Measurements from ENCODE around the gene OOSP4A. TPM values are rescaled to one million over a fixed set of nuclear protein-coding genes. Genes with fewer than 3 reads are reported as not detected.
"Not testable (repeated sequence)": the region's sequence is repeated elsewhere in the genome, so short reads cannot be mapped to it uniquely, and the experiment has no call there.

Gene OOSP4A
- total RNA-seq, 2 donors from 2014 or later = not detected

DNA sequence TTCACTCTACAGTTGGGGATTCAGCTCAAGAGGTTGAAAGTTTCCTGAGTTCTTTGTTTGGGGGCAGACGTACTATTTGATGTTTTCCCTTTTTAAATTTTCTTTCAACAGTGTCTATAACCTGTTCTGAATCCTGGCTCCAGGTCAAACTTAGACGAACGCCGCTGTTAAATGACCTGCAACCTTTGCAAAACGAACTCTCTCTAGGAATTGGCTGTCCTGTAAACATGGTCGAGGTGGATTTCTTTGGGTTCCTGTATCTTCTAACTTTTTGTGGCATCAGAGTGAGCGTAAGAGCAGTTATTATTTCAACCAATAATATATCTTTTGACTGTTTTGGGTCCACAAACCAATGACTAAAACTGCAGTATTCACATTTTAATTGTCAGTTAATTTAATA lies 1.6 kb downstream of the OOSP4A start:
- ATAC-seq (no peak), DNase-seq (ENCODE audit: low spot score in 2 of 2) (no peak)
- Mint-ChIP-seq H3K27ac (no peak overlapping the region), H3K36me3 (no peaks in the 10 kb centered on the region), H3K9me3 (no peaks in the 10 kb centered on the region)

DNA sequence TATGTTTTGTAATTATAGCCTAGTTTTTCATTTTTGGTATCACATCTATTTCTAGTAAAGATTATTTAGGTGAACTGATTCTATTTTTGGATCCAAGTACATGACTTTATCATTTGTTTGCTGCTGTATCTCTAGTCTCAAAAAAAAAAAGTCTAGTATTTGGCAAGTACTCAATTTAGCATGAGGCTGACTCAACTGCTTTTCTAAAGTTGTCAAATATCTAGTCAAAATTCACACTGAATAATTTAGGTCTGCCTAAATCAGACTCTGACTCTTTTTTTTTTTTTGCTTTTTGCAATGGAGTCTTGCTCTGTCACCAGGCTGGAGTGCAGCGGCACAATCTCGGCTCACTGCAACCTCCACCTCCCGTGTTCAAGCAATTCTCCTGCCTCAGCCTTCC lies 2.4 kb downstream of the OOSP4A start:
- DNase-seq (ENCODE audit: low spot score in 2 of 2) (no peak), ATAC-seq (no peak)
- Mint-ChIP-seq H3K36me3 (no peaks in the 10 kb centered on the region), H3K27ac (no peak overlapping the region), H3K9me3 (no peaks in the 10 kb centered on the region)

GRCh38 chr11:59967677-59968394 lies 4.0 kb downstream of the OOSP4A start:
- no peaks in the 10 kb centered on the region for H3K36me3 Mint-ChIP-seq
- H3K27ac Mint-ChIP-seq = no peak overlapping the region
- ATAC-seq (no peak), DNase-seq (ENCODE audit: low spot score in 2 of 2) (no peak)
- H3K9me3 Mint-ChIP-seq = no peaks in the 10 kb centered on the region

DNA sequence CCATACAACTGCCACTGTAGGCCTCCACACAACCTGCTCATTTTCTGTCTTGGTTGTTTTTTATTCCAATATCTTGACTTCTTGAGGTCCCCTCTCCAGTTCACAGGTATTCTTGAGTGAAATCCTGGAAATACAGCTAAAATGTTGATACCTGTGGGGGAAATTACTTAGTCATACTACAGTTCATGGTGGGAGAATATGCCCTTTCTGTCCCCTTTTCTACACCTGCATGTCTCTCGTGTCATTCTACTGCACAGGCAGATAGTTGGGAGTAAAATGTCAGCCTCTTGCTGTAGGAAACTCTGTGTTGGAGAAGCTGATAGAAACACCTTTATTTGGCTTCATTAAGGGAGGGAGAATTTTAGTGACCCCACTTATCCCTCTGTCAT lies 4.6 kb downstream of the OOSP4A start:
- no peaks in the 10 kb centered on the region for H3K9me3 Mint-ChIP-seq
- H3K36me3 Mint-ChIP-seq = no peaks in the 10 kb centered on the region
- no peak overlapping the region for H3K27ac Mint-ChIP-seq
- ATAC-seq (no peak), DNase-seq (ENCODE audit: low spot score in 2 of 2) (no peak)

GRCh38 chr11:59973097-59973496 lies 9.3 kb downstream of the OOSP4A start:
- DNase-seq (ENCODE audit: low spot score in 2 of 2) = no peak
- Mint-ChIP-seq H3K36me3 (no peaks in the 10 kb centered on the region), H3K9me3 (no peaks in the 10 kb centered on the region), H3K27ac (no peak overlapping the region)
- ATAC-seq = no peak

DNA sequence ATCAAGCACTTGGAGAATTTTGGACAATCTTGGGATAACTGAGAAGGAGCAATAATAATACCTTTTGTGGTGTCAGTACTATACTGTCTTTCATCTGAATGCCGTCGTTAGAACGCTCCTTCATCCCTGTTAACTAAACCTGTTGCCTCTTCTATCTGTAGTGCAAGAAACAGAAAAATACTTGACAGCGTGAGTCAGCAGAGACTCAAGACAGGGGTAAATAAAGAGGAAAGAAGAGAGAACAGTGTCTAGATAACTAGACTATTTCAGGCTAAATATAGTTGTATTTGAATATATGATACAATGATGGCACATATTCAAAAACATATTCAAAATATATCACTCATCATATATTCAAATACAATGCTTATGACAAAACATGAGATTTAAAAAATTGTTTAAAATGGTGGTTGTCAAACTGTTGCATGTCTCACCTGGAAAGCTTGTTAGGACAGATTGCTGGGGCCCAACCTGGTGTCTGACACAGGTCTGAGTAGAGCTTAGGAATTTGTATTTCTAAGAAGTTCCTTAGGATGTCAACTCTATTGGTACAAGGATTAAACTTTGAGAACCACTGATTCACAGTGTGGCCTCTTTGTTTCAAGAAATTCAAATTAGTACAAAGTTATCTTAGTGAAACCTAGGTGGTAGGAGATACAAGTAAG lies 17.4 kb downstream of the OOSP4A start:
- ATAC-seq (no peak), DNase-seq (ENCODE audit: low spot score in 2 of 2) (no peak)
- no peak overlapping the region for H3K27ac Mint-ChIP-seq
- H3K9me3 Mint-ChIP-seq = no peaks in the 10 kb centered on the region
- H3K36me3 Mint-ChIP-seq = no peaks in the 10 kb centered on the region

- H3K36me3 Mint-ChIP-seq; ATAC-seq; H3K27ac Mint-ChIP-seq; H3K9me3 Mint-ChIP-seq; DNase-seq (ENCODE audit: low spot score in 2 of 2): not testable (repeated sequence)
These were observed 18.2 kb downstream of the OOSP4A start for GRCh38 chr11:59982037-59982436.

DNA sequence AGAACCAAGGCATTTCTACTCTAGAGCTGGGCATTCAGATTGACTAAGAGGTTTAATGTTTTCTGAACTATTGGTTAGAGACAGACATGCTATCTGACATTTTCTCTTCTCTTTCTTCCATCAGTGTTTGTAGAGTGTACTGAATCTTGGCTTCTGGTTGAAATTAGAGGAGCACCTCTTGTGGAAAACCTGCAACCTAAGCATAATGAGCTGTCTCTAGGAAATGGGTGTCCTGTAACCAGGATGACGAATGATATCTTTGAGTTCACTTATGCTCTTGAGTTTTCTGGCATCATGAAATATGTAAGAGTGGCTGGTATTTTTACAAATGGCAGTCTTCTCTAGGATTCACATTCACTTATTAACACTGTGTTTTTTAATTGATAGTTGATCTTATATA lies 19.4 kb downstream of the OOSP4A start:
- no peaks in the 10 kb centered on the region for H3K9me3 Mint-ChIP-seq
- no peak overlapping the region for H3K27ac Mint-ChIP-seq
- ATAC-seq (no peak), DNase-seq (ENCODE audit: low spot score in 2 of 2) (no peak)
- no peaks in the 10 kb centered on the region for H3K36me3 Mint-ChIP-seq

- ATAC-seq = no peak
- H3K27ac Mint-ChIP-seq = no peak overlapping the region
- no peak for DNase-seq (ENCODE audit: low spot score in 2 of 2)
- peaks cover 6 to 7% of the 10 kb centered on the region in 2 donors for H3K9me3 Mint-ChIP-seq
- peaks cover 0 to 4% of the 10 kb centered on the region in 2 donors for H3K36me3 Mint-ChIP-seq
These were observed 20.5 kb downstream of the OOSP4A start for GRCh38 chr11:59984368-59984767.

DNA sequence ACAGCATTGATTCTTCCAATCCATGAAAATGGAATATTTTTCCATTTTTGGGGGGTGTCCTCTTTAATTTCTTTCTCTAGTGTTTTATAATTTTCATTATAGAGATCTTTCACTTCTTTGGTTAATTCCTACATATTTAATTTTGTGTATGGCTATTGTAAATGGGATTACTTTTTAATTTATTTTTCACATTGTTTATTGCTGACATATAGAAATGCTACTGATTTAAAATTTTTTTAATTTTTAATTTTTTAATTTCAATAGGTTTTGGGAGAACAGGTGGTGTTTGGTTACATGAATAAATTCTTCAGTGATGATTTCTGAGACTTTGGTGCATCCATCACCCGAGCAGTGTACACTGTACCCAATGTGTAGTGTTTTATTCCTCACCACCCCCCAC lies 26.6 kb downstream of the OOSP4A start:
- peaks cover 29 to 33% of the 10 kb centered on the region in 2 donors for H3K9me3 Mint-ChIP-seq
- DNase-seq (ENCODE audit: low spot score in 2 of 2) = no peak

GRCh38 chr11:59992425-59992824 lies 28.6 kb downstream of the OOSP4A start:
- DNase-seq (ENCODE audit: low spot score in 2 of 2) = no peak
- H3K36me3 Mint-ChIP-seq = peaks cover 12 to 13% of the 10 kb centered on the region in 2 donors
- no peak for ATAC-seq
- H3K9me3 Mint-ChIP-seq = peaks cover 29 to 33% of the 10 kb centered on the region in 2 donors
- no peak overlapping the region for H3K27ac Mint-ChIP-seq

More for the DNA sequence above, 26.6 kb downstream of the OOSP4A start:
- ATAC-seq = no peak
- H3K27ac Mint-ChIP-seq = no peak overlapping the region
- H3K36me3 Mint-ChIP-seq = peaks cover 12 to 13% of the 10 kb centered on the region in 2 donors

DNA sequence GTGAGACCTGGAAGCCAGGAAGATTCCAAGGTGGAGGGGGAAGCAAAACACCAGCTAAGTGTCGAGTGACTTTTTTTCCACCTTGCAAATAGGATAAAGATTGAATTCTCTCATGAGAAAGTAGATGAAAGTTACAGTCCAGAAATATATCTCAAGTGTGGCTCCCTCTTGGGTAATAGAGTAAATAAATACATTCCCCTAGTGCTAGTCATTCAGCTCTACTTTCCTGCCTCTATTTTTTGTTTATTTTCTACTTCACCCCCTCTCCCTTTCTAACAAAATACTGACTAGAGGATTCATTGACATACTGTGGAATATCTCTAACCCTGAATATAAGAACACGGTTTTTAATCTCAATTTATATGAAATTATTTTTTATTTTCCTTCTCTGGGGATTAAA lies 34.0 kb downstream of the OOSP4A start:
- no peak for ATAC-seq
- Mint-ChIP-seq H3K27ac (no peak overlapping the region), H3K9me3 (peaks cover 0 to 2% of the 10 kb centered on the region in 2 donors)

DNA sequence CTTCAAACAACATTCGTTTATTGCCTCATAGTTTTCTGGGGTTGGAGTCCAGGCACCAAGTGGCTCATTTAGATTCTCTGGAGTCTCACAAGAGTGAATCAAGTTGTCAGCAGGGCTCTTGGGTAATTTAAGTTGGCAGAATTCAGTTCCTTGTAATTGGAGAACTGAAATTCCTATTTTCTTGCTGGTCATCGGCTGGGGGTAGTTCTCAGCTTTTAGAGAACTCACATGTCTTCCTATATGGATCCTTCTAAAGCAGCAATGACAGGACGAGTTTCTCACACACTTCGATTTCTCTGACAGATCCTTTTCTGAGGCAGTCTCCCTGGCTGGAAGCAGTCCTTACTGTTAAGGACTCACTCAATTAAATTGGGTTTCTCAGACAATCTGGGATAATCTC lies 35.9 kb downstream of the OOSP4A start:
- ATAC-seq = no peak
- no peak for DNase-seq (ENCODE audit: low spot score in 2 of 2)
- Mint-ChIP-seq H3K36me3 (no peaks in the 10 kb centered on the region), H3K9me3 (no peaks in the 10 kb centered on the region), H3K27ac (no peak overlapping the region)

More for the DNA sequence above, 34.0 kb downstream of the OOSP4A start:
- DNase-seq (ENCODE audit: low spot score in 2 of 2) = no peak
- H3K36me3 Mint-ChIP-seq = peaks cover 0 to under 1% of the 10 kb centered on the region in 2 donors

GRCh38 chr11:60003729-60004128 lies 39.9 kb downstream of the OOSP4A start:
- Mint-ChIP-seq H3K36me3 (no peaks in the 10 kb centered on the region), H3K9me3 (no peaks in the 10 kb centered on the region), H3K27ac (no peak overlapping the region)
- ATAC-seq (no peak), DNase-seq (ENCODE audit: low spot score in 2 of 2) (no peak)

- DNase-seq (ENCODE audit: low spot score in 2 of 2) (no peak), ATAC-seq (no peak)
- Mint-ChIP-seq H3K9me3 (no peaks in the 10 kb centered on the region), H3K36me3 (no peaks in the 10 kb centered on the region), H3K27ac (no peak overlapping the region)
These were observed 41.5 kb downstream of the OOSP4A start for GRCh38 chr11:60005360-60005759.

DNA sequence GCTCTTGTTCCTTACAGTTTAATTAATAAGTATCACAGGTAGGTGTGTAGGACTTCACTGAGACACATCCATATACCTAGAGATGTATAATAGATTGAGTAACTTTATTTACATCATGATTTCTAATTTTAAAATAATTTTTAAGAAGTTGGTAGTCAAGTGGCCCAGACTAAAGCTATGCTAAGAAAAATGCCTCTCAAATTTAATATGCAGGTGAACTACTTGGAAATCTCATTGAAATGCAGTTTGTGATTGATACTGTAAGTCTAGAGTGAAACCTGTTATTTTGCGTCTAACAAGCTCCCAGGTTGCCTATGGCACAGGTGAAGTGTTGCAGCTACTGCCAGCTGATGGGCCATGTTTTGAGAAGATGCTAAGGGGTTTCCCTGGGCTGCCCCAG lies 53.0 kb downstream of the OOSP4A start, which contains the start of gene OOSP4B:
TSS of gene OOSP4B (plus strand) at position 301 of the 400 bp plus-strand sequence.
- no peak for DNase-seq (ENCODE audit: low spot score in 2 of 2)
- H3K27ac Mint-ChIP-seq = no peak within 1 kb of the TSS
- H3K9me3 Mint-ChIP-seq = peaks cover 0 to 4% of the 10 kb centered on the region in 2 donors
- H3K36me3 Mint-ChIP-seq = no peaks in the 10 kb centered on the region
- ATAC-seq = no peak

DNA sequence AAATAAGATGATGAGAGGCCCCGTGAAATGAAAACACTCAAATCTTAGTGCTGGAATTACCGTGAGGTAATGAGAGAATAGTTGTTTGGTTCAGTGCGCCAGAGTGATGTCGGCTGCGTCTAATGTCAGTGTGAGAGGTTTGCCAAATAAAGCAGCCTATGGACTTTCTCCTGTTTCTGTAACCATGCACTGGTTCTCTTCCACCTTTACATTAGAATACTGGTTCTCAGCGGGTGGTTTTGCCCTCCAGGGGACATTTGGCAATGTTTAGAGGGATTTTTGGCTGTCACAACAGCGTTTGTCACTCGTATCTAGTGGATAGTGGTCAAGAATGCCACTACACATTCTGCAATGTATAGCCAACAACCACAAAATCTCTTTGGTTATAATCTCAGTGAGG lies 54.2 kb downstream of the OOSP4A start:
- DNase-seq (ENCODE audit: low spot score in 2 of 2) = no peak
- H3K36me3 Mint-ChIP-seq = no peaks in the 10 kb centered on the region
- ATAC-seq = no peak
- peaks cover 0 to 4% of the 10 kb centered on the region in 2 donors for H3K9me3 Mint-ChIP-seq
- H3K27ac Mint-ChIP-seq = no peak overlapping the region

Measured in activated naive CD4-positive, alpha-beta T cell treated with anti-CD3 and anti-CD28 coated beads, Interleukin-2, amount 50 U/mL, for 72 hours (primary cell).